NCI-H2171 treated with DMSO at 0.1 percent for 48 hours (cell line): ENCODE measurements around the gene KTN1.

Experiments used
- DNase-seq: peaks from one replicate; lab custom pipeline; 2025; lab: John Stamatoyannopoulos, UW

The KTN1 gene

GRCh38 chr14:55610713-55611370, 30.8 kb downstream of the KTN1 start:
- no peak for DNase-seq

GRCh38 chr14:55611859-55612258, 31.9 kb downstream of the KTN1 start:
- DNase-seq = no peak

- no peak for DNase-seq
These were observed 34.3 kb downstream of the KTN1 start for GRCh38 chr14:55614304-55614703.

- DNase-seq = no peak
These were observed 40.3 kb downstream of the KTN1 start for GRCh38 chr14:55620277-55620676.

- DNase-seq = no peak
These were observed 41.0 kb downstream of the KTN1 start for GRCh38 chr14:55620981-55621380.

GRCh38 chr14:55621391-55621790, 41.4 kb downstream of the KTN1 start:
- DNase-seq = no peak

- no peak for DNase-seq
These were observed 44.9 kb downstream of the KTN1 start for GRCh38 chr14:55624913-55625312.

GRCh38 chr14:55625481-55625880, 45.5 kb downstream of the KTN1 start:
- DNase-seq = no peak

GRCh38 chr14:55626131-55626530, 46.1 kb downstream of the KTN1 start:
- no peak for DNase-seq

GRCh38 chr14:55628426-55628825, 48.4 kb downstream of the KTN1 start:
- no peak for DNase-seq

- DNase-seq = no peak
These were observed 58.7 kb downstream of the KTN1 start for GRCh38 chr14:55638665-55639064.

GRCh38 chr14:55641290-55641689, 61.3 kb downstream of the KTN1 start:
- DNase-seq = no peak

GRCh38 chr14:55641954-55642353, 61.9 kb downstream of the KTN1 start:
- DNase-seq = no peak

- DNase-seq = no peak
These were observed 65.1 kb downstream of the KTN1 start for GRCh38 chr14:55645145-55645544.

GRCh38 chr14:55645845-55646832, 66.1 kb downstream of the KTN1 start:
- DNase-seq = no peak

- DNase-seq = no peak
These were observed 71.0 kb downstream of the KTN1 start for GRCh38 chr14:55650992-55651391.

- no peak for DNase-seq
These were observed 74.2 kb downstream of the KTN1 start for GRCh38 chr14:55654243-55654642.

- no peak for DNase-seq
These were observed 81.0 kb downstream of the KTN1 start for GRCh38 chr14:55661029-55661428.

- DNase-seq = no peak
These were observed 82.7 kb downstream of the KTN1 start for GRCh38 chr14:55662752-55663151.

GRCh38 chr14:55665067-55665675, 85.2 kb downstream of the KTN1 start:
- no peak for DNase-seq

GRCh38 chr14:55667801-55668200, 87.8 kb downstream of the KTN1 start:
- no peak for DNase-seq

- no peak for DNase-seq
These were observed 91.6 kb downstream of the KTN1 start for GRCh38 chr14:55671641-55672040.

- DNase-seq = no peak
These were observed 93.0 kb downstream of the KTN1 start for GRCh38 chr14:55673048-55673447.
